AG08396 (cell line): ENCODE measurements around the gene YARS1.
A peak's percentile ranks its signal among the peaks of the same experiment; 100 is the strongest.

Experiments used
- DNase-seq: peaks from one replicate; pipeline ENCODE4 v3.0.0; 2012; ENCODE audit warnings: low spot score, mixed read lengths

Gene YARS1

GRCh38 chr1:32817159-32817814 is at the start of gene YARS1, which contains the start of gene S100PBP:
YARS1 (minus strand) TSS chr1:32817358; CDS start chr1:32817244, 114 bp downstream.
S100PBP (plus strand) TSS chr1:32817653; CDS start chr1:32826100, 8,447 bp downstream.
- peak; percentile 98 for DNase-seq

GRCh38 chr1:32865639-32866405 is 48.7 kb upstream of the YARS1 start:
- no peak for DNase-seq

- DNase-seq: no peak
Observed at GRCh38 chr1:32864375-32865019, 47.3 kb upstream of the YARS1 start.

- DNase-seq: no peak
Observed at GRCh38 chr1:32863881-32864245, 46.7 kb upstream of the YARS1 start.

GRCh38 chr1:32863218-32863880 is 46.2 kb upstream of the YARS1 start:
- DNase-seq: no peak

- DNase-seq: no peak
Observed at GRCh38 chr1:32861904-32862695, 44.9 kb upstream of the YARS1 start.

- DNase-seq: no peak
Observed at GRCh38 chr1:32860566-32860965, 43.4 kb upstream of the YARS1 start.

GRCh38 chr1:32859915-32860314 is 42.8 kb upstream of the YARS1 start:
- DNase-seq: no peak

GRCh38 chr1:32858791-32859190 is 41.6 kb upstream of the YARS1 start:
- DNase-seq: no peak

- no peak for DNase-seq
Observed at GRCh38 chr1:32858136-32858535, 41.0 kb upstream of the YARS1 start.

- DNase-seq: no peak
Observed at GRCh38 chr1:32855861-32856617, 38.9 kb upstream of the YARS1 start.

GRCh38 chr1:32848354-32849063 is 31.4 kb upstream of the YARS1 start:
- DNase-seq: no peak

- DNase-seq: no peak
Observed at GRCh38 chr1:32831878-32832277, 14.7 kb upstream of the YARS1 start.

GRCh38 chr1:32830092-32830852 is 13.1 kb upstream of the YARS1 start:
- no peak for DNase-seq

GRCh38 chr1:32828341-32828740 is 11.2 kb upstream of the YARS1 start:
- no peak for DNase-seq

- no peak for DNase-seq
Observed at GRCh38 chr1:32825181-32825580, 8.0 kb upstream of the YARS1 start.

GRCh38 chr1:32818804-32819541 is 1.8 kb upstream of the YARS1 start:
- no peak for DNase-seq
